HepG2 (cell line): ENCODE measurements around the gene PRDM12. TPM values are rescaled to one million over a fixed set of nuclear protein-coding genes. Genes with fewer than 3 reads are reported as not detected.

Experiments used
- ATF7 ChIP-seq, 2 experiments: fragments of 450-650 bp in 1 of 2; sonication (generic) in 1 of 2; formaldehyde crosslinking in 1 of 2; IDR thresholded peaks; 2 replicates each; pipeline versions ENCODE4 v1.4.0 to v1.6.1; 2016 to 2020; ENCODE audit warnings: antibody characterized with exemption in 1 of 2, mild to moderate bottlenecking in 1 of 2, missing genetic modification reagents in 1 of 2
- CREBL2 ChIP-seq: sonication (generic); formaldehyde crosslinking; IDR thresholded peaks from 2 replicates; pipeline ENCODE4 v1.8.1; 2023; ENCODE audit warnings: missing genetic modification reagents, mild to moderate bottlenecking, borderline replicate concordance
- EEA1 ChIP-seq: sonication (generic); formaldehyde crosslinking; IDR thresholded peaks from 2 replicates; pipeline ENCODE4 v1.5.1; 2020; ENCODE audit warnings: mild to moderate bottlenecking, missing genetic modification reagents, borderline replicate concordance
- FOXA3 ChIP-seq: IDR thresholded peaks from 2 replicates; pipeline ENCODE4 v1.6.1; 2016; ENCODE audit warnings: missing genetic modification reagents, missing compliant biosample characterization
- MYPOP ChIP-seq: sonication (generic); formaldehyde crosslinking; IDR thresholded peaks from 2 replicates; pipeline ENCODE4 v1.8.1; 2023; ENCODE audit warnings: mild to moderate bottlenecking, moderate library complexity, missing genetic modification reagents
- PLRG1 ChIP-seq: fragments of 450-650 bp; conservative IDR thresholded peaks from 2 replicates; pipeline ENCODE4 v1.6.1; 2016
- PRPF4 ChIP-seq: fragments of 200-400 bp; formaldehyde crosslinking; IDR thresholded peaks from 2 replicates; pipeline ENCODE4 v1.6.1; 2016; ENCODE audit warnings: low read length, low read depth; ENCODE audit not compliant: poor library complexity, severe bottlenecking
- RNF219 ChIP-seq: sonication (generic); formaldehyde crosslinking; IDR thresholded peaks from 2 replicates; pipeline ENCODE4 v1.5.0; 2020; ENCODE audit warnings: mild to moderate bottlenecking, missing genetic modification reagents
- SMAD9 ChIP-seq: sonication (generic); formaldehyde crosslinking; IDR thresholded peaks from 2 replicates; pipeline ENCODE4 v1.5.1; 2020; ENCODE audit warnings: mild to moderate bottlenecking, missing genetic modification reagents
- SUZ12 ChIP-seq: fragments of 150-350 bp; IDR thresholded peaks from 2 replicates; pipeline ENCODE4 v1.6.1; 2014; ENCODE audit warnings: low read depth, low read length
- TOPORS ChIP-seq: sonication (generic); formaldehyde crosslinking; IDR thresholded peaks from 2 replicates; pipeline ENCODE4 v1.8.0; 2023; ENCODE audit warnings: mild to moderate bottlenecking, missing genetic modification reagents
- ZMYM4 ChIP-seq: sonication (generic); formaldehyde crosslinking; IDR thresholded peaks from 2 replicates; pipeline ENCODE4 v1.8.1; 2023; ENCODE audit warnings: mild to moderate bottlenecking, missing genetic modification reagents
- ZNF3 ChIP-seq: IDR thresholded peaks from 2 replicates; pipeline ENCODE4 v1.7.0; 2017; ENCODE audit warnings: inconsistent platforms
- ZNF44 ChIP-seq: sonication (generic); formaldehyde crosslinking; IDR thresholded peaks from 2 replicates; pipeline ENCODE4 v1.5.1; 2020; ENCODE audit warnings: mild to moderate bottlenecking, missing genetic modification reagents
- ZNF557 ChIP-seq: sonication (generic); formaldehyde crosslinking; IDR thresholded peaks from 2 replicates; pipeline ENCODE4 v1.4.0; 2020; ENCODE audit warnings: missing genetic modification reagents
- ZNF564 ChIP-seq: sonication (generic); formaldehyde crosslinking; IDR thresholded peaks from 2 replicates; pipeline ENCODE4 v1.8.1; 2023; ENCODE audit warnings: mild to moderate bottlenecking, missing genetic modification reagents
- ZNF619 ChIP-seq: sonication (generic); formaldehyde crosslinking; IDR thresholded peaks from 2 replicates; pipeline ENCODE4 v1.4.0; 2020; ENCODE audit warnings: mild to moderate bottlenecking, missing genetic modification reagents
- ZNF781 ChIP-seq: sonication (generic); formaldehyde crosslinking; IDR thresholded peaks from 2 replicates; pipeline ENCODE4 v1.5.1; 2020; ENCODE audit warnings: borderline replicate concordance, mild to moderate bottlenecking, missing genetic modification reagents; ENCODE audit errors: not compliant biosample characterization
- polyA plus RNA-seq, 8 experiments: library from polyadenylated mRNA; depleted of rRNA in 3 of 8; stranded (reverse) in 7 of 8; unstranded in 1 of 8; fragments of >200 nt; fragmentation: Illumina TruSeq in 4 of 8; extraction: Trizol in 4 of 8; gene quantifications; 2 replicates each; pipeline versions ENCODE4 v1.2.1 to v1.2.3, GENCODE V29; 2011 to 2016; ENCODE audit warnings: low read depth in 4 of 8, missing spikeins in 1 of 8, mixed read lengths in 1 of 8; ENCODE audit not compliant: insufficient read depth in 1 of 8
- total RNA-seq, 5 experiments: library from RNA; depleted of rRNA; stranded (reverse); fragments of >200 nt; fragmentation: Illumina TruSeq; extraction: Trizol; gene quantifications; 2 replicates each; pipeline ENCODE4 v1.2.3, GENCODE V29; 2016; ENCODE audit warnings: low read depth in 1 of 5
- TF ChIP-seq, protein P1 (sequence below): sonication (generic); formaldehyde crosslinking; IDR thresholded peaks from 2 replicates; pipeline ENCODE4 v1.4.0; 2020; ENCODE audit warnings: mild to moderate bottlenecking, missing genetic modification reagents
- TF ChIP-seq, protein P2 (sequence below): sonication (generic); formaldehyde crosslinking; IDR thresholded peaks from 2 replicates; pipeline ENCODE4 v1.5.0; 2020; ENCODE audit warnings: mild to moderate bottlenecking, low read depth, missing genetic modification reagents, borderline replicate concordance
- TF ChIP-seq, protein P3 (sequence below): sonication (generic); formaldehyde crosslinking; IDR thresholded peaks from 2 replicates; pipeline ENCODE4 v1.8.0; 2022; ENCODE audit warnings: mild to moderate bottlenecking, missing genetic modification reagents, moderate library complexity
- TF ChIP-seq, protein P4 (sequence below): sonication (generic); formaldehyde crosslinking; IDR thresholded peaks from 2 replicates; pipeline ENCODE4 v1.8.1; 2023; ENCODE audit warnings: mild to moderate bottlenecking, missing genetic modification reagents, borderline replicate concordance

Gene PRDM12
- total and polyA plus RNA-seq, 2 of the 13 experiments (the other 11 are each of a cell fraction or from before 2014, with no cell fraction given) = 0.04 to 0.07 TPM

- TF ChIP-seq ZNF564 (CRISPR knock-in tag) (peak; percentile 71; the same call in 1 of the 2 replicates), SMAD9 (CRISPR knock-in tag) (peak; percentile 57; the same call in 1 of the 2 replicates), RNF219 (CRISPR knock-in tag) (no peak), ZNF557 (no peak), CREBL2 (CRISPR knock-in tag) (peak; percentile 50; the same call in 1 of the 2 replicates), ZNF619 (CRISPR knock-in tag) (no peak), PLRG1 (no peak), TOPORS (CRISPR knock-in tag) (no peak; the same call in none of the 2 replicates), SUZ12 (no peak), ZNF3 (CRISPR knock-in tag) (no peak), MYPOP (CRISPR knock-in tag) (peak; percentile 93), ZNF44 (CRISPR knock-in tag) (no peak), EEA1 (CRISPR knock-in tag) (peak; percentile 56; the same call in 1 of the 2 replicates), ATF7 (IDR thresholded peaks at IDR 0.05) (no peak), ATF7 (CRISPR knock-in tag; IDR thresholded peaks at IDR 0.05) (no peak), ZNF781 (CRISPR knock-in tag) (peak; percentile 40), FOXA3 (CRISPR knock-in tag) (peak; percentile 47; the same call in 1 of the 2 replicates), ZMYM4 (CRISPR knock-in tag) (peak; percentile 64; the same call in 1 of the 2 replicates), PRPF4 (no peak)
- TF ChIP-seq, protein P1, sequence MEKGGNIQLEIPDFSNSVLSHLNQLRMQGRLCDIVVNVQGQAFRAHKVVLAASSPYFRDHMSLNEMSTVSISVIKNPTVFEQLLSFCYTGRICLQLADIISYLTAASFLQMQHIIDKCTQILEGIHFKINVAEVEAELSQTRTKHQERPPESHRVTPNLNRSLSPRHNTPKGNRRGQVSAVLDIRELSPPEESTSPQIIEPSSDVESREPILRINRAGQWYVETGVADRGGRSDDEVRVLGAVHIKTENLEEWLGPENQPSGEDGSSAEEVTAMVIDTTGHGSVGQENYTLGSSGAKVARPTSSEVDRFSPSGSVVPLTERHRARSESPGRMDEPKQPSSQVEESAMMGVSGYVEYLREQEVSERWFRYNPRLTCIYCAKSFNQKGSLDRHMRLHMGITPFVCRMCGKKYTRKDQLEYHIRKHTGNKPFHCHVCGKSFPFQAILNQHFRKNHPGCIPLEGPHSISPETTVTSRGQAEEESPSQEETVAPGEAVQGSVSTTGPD (CRISPR knock-in tag) = no peak
- TF ChIP-seq, protein P2, sequence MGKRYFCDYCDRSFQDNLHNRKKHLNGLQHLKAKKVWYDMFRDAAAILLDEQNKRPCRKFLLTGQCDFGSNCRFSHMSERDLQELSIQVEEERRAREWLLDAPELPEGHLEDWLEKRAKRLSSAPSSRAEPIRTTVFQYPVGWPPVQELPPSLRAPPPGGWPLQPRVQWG (CRISPR knock-in tag) = no peak
- TF ChIP-seq, protein P3, sequence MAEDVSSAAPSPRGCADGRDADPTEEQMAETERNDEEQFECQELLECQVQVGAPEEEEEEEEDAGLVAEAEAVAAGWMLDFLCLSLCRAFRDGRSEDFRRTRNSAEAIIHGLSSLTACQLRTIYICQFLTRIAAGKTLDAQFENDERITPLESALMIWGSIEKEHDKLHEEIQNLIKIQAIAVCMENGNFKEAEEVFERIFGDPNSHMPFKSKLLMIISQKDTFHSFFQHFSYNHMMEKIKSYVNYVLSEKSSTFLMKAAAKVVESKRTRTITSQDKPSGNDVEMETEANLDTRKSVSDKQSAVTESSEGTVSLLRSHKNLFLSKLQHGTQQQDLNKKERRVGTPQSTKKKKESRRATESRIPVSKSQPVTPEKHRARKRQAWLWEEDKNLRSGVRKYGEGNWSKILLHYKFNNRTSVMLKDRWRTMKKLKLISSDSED (CRISPR knock-in tag) = no peak
- TF ChIP-seq, protein P4, sequence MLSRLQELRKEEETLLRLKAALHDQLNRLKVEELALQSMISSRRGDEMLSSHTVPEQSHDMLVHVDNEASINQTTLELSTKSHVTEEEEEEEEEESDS (CRISPR knock-in tag) = peak; percentile 95
These were observed 16.7 kb downstream of the PRDM12 start (continued) for GRCh38 chr9:130680836-130681768.
